HepG2 (cell line): ENCODE measurements around the gene LDHAL6B. TPM values are rescaled to one million over a fixed set of nuclear protein-coding genes. Genes with fewer than 3 reads are reported as not detected.

Experiments
- ATAC-seq: fragments of 200-7000 bp; cut with Tn5 transposase; 3 replicates; pipeline ENCODE4 v1.9.1; 2020; ENCODE audit warnings: mild to moderate bottlenecking, moderate library complexity
- BruUV-seq: library from RNA; stranded (reverse); fragments of 400-500 nt; replicated peaks from 2 replicates; lab custom pipeline; 2021; lab: Mats Ljungman, UMichigan
- CTCF ChIA-PET: fragments of 300-600 bp; formaldehyde crosslinking; extraction: SDS; loops from one replicate; lab custom pipeline; 2021; ENCODE audit warnings: low total read pairs, inconsistent platforms, low intra/inter-chr PET ratio; lab: Yijun Ruan, JAX
- POLR2A ChIA-PET: fragments of 350-600 bp; sonication (Branson Sonifier 250); formaldehyde crosslinking; loops from one replicate; lab custom pipeline; 2020; ENCODE audit warnings: antibody characterized with exemption, inconsistent platforms; lab: Yijun Ruan, JAX
- DNase-seq: peaks from one replicate; pipeline ENCODE4 v3.0.0-alpha.2; 2015; ENCODE audit warnings: low spot score
- FAIRE-seq: peaks from 3 replicates; lab custom pipeline; 2011; peaks lifted over from hg19 to GRCh38; lab: Jason Lieb, UNC
- H2AFZ ChIP-seq: one replicate; pipeline ENCODE4 v1.6.1; 2011; ENCODE audit warnings: low read length, inconsistent platforms
- H3K27ac ChIP-seq: fragments of 300-600 bp; 3 replicates; pipeline ENCODE4 v1.8.0; 2011; ENCODE audit warnings: mixed run types, mild to moderate bottlenecking, mixed read lengths, low read length, inconsistent platforms; ENCODE audit not compliant: insufficient read depth; ENCODE audit errors: extremely low read length
- H3K27me3 ChIP-seq, 2 experiments: fragments of 200-600 bp in 1 of 2; 2 replicates in 1 of 2; 3 replicates in 1 of 2; pipeline versions ENCODE4 v1.6.0 to v1.8.0; 2011; ENCODE audit warnings: low read length in 2 of 2, mild to moderate bottlenecking in 2 of 2, moderate library complexity in 2 of 2, inconsistent platforms in 1 of 2; ENCODE audit not compliant: insufficient read depth in 2 of 2, control insufficient read depth in 1 of 2
- H3K36me3 ChIP-seq, 2 experiments: fragments of 200-600 bp in 1 of 2; replicated peaks in 1 of 2; 2 replicates in 1 of 2; 3 replicates in 1 of 2; pipeline versions ENCODE4 v1.5.1 to v1.8.0; 2011; ENCODE audit warnings: low read length in 2 of 2, inconsistent platforms in 1 of 2; ENCODE audit not compliant: insufficient read depth in 2 of 2, control insufficient read depth in 1 of 2
- H3K4me1 ChIP-seq: 2 replicates; pipeline ENCODE4 v1.5.1; 2012; ENCODE audit warnings: low read length, inconsistent platforms; ENCODE audit not compliant: insufficient read depth
- H3K4me2 ChIP-seq: 2 replicates; pipeline ENCODE4 v1.6.0; 2011; ENCODE audit warnings: low read depth, low read length, inconsistent platforms
- H3K4me3 ChIP-seq, 3 experiments: fragments of 200-600 bp in 1 of 3; sonication (generic), shearing (Covaris generic) in 1 of 3; replicated peaks in 1 of 3; 2 replicates each; pipeline ENCODE4 v1.5.1; 2011 to 2016; ENCODE audit warnings: low read length in 3 of 3, inconsistent platforms in 2 of 3, low read depth in 2 of 3, mild to moderate bottlenecking in 2 of 3, control low read depth in 1 of 3, mixed read lengths in 1 of 3; ENCODE audit not compliant: insufficient read depth in 1 of 3
- H3K79me2 ChIP-seq: one replicate; pipeline ENCODE4 v1.6.1; 2011; ENCODE audit warnings: low read length, inconsistent platforms; ENCODE audit not compliant: insufficient read depth
- H3K9ac ChIP-seq: 2 replicates; pipeline ENCODE4 v1.6.0; 2011; ENCODE audit warnings: mild to moderate bottlenecking, low read depth, low read length, inconsistent platforms; ENCODE audit not compliant: insufficient read depth
- H3K9me3 ChIP-seq: 2 replicates; pipeline ENCODE4 v1.5.1; 2012; ENCODE audit warnings: mild to moderate bottlenecking, low read length
- H4K20me1 ChIP-seq: 2 replicates; pipeline ENCODE4 v1.6.0; 2011; ENCODE audit warnings: inconsistent platforms, mild to moderate bottlenecking, low read length, moderate library complexity; ENCODE audit not compliant: insufficient read depth
- FOXM1 ChIP-seq: sonication (generic); formaldehyde crosslinking; IDR thresholded peaks from 2 replicates; pipeline ENCODE4 v1.5.0; 2020; ENCODE audit warnings: missing genetic modification reagents
- HNRNPL ChIP-seq: fragments of 200-400 bp; formaldehyde crosslinking; IDR thresholded peaks from 2 replicates; pipeline ENCODE4 v1.6.1; 2017; ENCODE audit warnings: mild to moderate bottlenecking, low read depth, low read length
- MAFF ChIP-seq: IDR thresholded peaks from 2 replicates; pipeline ENCODE4 v1.6.1; 2011; ENCODE audit warnings: low read depth, low read length, improper control_type of control experiment
- MAFK ChIP-seq, 2 experiments: IDR thresholded peaks in 1 of 2; conservative IDR thresholded peaks in 1 of 2; 2 replicates each; pipeline ENCODE4 v1.6.1; 2011; ENCODE audit warnings: improper control_type of control experiment in 2 of 2, low read length in 2 of 2
- MEF2D ChIP-seq: sonication (generic); formaldehyde crosslinking; IDR thresholded peaks from 2 replicates; pipeline ENCODE4 v1.5.1; 2020; ENCODE audit warnings: mild to moderate bottlenecking, missing genetic modification reagents
- PBX2 ChIP-seq: IDR thresholded peaks from 2 replicates; pipeline ENCODE4 v1.6.1; 2016; ENCODE audit warnings: control low read depth
- ZNF441 ChIP-seq: sonication (generic); formaldehyde crosslinking; IDR thresholded peaks from 2 replicates; pipeline ENCODE4 v1.7.0; 2021; ENCODE audit warnings: missing genetic modification reagents, borderline replicate concordance
- ZNF7 ChIP-seq: IDR thresholded peaks from 2 replicates; pipeline ENCODE4 v1.6.1; 2016; ENCODE audit warnings: missing biosample characterization, missing genetic modification reagents
- ZNF788 ChIP-seq: sonication (generic); formaldehyde crosslinking; IDR thresholded peaks from 2 replicates; pipeline ENCODE4 v1.5.0; 2020; ENCODE audit warnings: mild to moderate bottlenecking, missing genetic modification reagents, borderline replicate concordance
- WGBS: methylation state at CpG from one replicate; pipeline ENCODE4 v1.1.6; 2017; ENCODE audit warnings: low lambda C conversion rate; 5-methylcytosine and 5-hydroxymethylcytosine counted together
- in situ Hi-C: cut with HindIII; loops from 2 replicates; pipeline ENCODE4 v1.10.0; 2017; ENCODE audit warnings: low pct_unique_long_range_greater_than_20kb; ENCODE audit not compliant: extremely low pct_ligation_motif_present
- intact Hi-C: fragments of 100-400 bp; cut with micrococcal nuclease; formaldehyde crosslinking; loops from one replicate; pipeline ENCODE4 v1.10.0; 2022; ENCODE audit not compliant: unreplicated experiment
- polyA plus RNA-seq, 8 experiments: library from polyadenylated mRNA; depleted of rRNA in 3 of 8; stranded (reverse) in 7 of 8; unstranded in 1 of 8; fragments of >200 nt; fragmentation: Illumina TruSeq in 4 of 8; extraction: Trizol in 4 of 8; gene quantifications; 2 replicates each; pipeline versions ENCODE4 v1.2.1 to v1.2.3, GENCODE V29; 2011 to 2016; ENCODE audit warnings: low read depth in 4 of 8, missing spikeins in 1 of 8, mixed read lengths in 1 of 8; ENCODE audit not compliant: insufficient read depth in 1 of 8
- total RNA-seq, 5 experiments: library from RNA; depleted of rRNA; stranded (reverse); fragments of >200 nt; fragmentation: Illumina TruSeq; extraction: Trizol; gene quantifications; 2 replicates each; pipeline ENCODE4 v1.2.3, GENCODE V29; 2016; ENCODE audit warnings: low read depth in 1 of 5
- TF ChIP-seq, protein P1 (sequence below): fragments of 450-650 bp; IDR thresholded peaks from 2 replicates; pipeline ENCODE4 v1.6.1; 2017
- TF ChIP-seq, protein P2 (sequence below): sonication (generic); formaldehyde crosslinking; conservative IDR thresholded peaks from 2 replicates; pipeline ENCODE4 v1.8.1; 2023; ENCODE audit warnings: missing genetic modification reagents

LDHAL6B gene
- total and polyA plus RNA-seq, 2 of the 13 experiments (the other 11 are each of a cell fraction or from before 2014, with no cell fraction given): not detected

GRCh38 chr15:59203657-59204056 is 3.0 kb upstream of the LDHAL6B start:
- Histone ChIP-seq H3K79me2 (no peaks in the 10 kb centered on the region), H3K27ac (no peak overlapping the region), H3K9ac (no peak overlapping the region), H4K20me1 (no peaks in the 10 kb centered on the region), H3K4me1 (no peaks in the 10 kb centered on the region), H3K27me3 (no peaks in the 10 kb centered on the region), H2AFZ (no peak overlapping the region), H3K4me3 (no peak overlapping the region), H3K4me2 (no peak overlapping the region), H3K9me3 (no peaks in the 10 kb centered on the region), H3K36me3 (peaks cover 15 to 56% of the 10 kb centered on the region in 2 experiments)
- no TSS peak for BruUV-seq
- WGBS: over 99% methylated on average over 3 of the region's 3 CpGs
- TF ChIP-seq ZNF788 (CRISPR knock-in tag): no peak
- no peak for TF ChIP-seq MEF2D (CRISPR knock-in tag)
- peak; percentile 12 to 18; a peak in 1 of 4 replicates for TF ChIP-seq MAFK (conservative IDR thresholded peaks at IDR 0.05 in 1 of 2, IDR thresholded peaks at IDR 0.05 in 1 of 2; ENCODE audit: low read length in 2 of 2)
- TF ChIP-seq MAFF: 0 out of 2 replicates have a peak, but pooled peaks have one; percentile 7
- ChIA-PET POLR2A (no interaction called here), CTCF (no interaction called here)
- in situ Hi-C loops (no loop called here), intact Hi-C loops (no loop called here)
- ATAC-seq (no peak), FAIRE-seq (no peak), DNase-seq (no peak)

DNA sequence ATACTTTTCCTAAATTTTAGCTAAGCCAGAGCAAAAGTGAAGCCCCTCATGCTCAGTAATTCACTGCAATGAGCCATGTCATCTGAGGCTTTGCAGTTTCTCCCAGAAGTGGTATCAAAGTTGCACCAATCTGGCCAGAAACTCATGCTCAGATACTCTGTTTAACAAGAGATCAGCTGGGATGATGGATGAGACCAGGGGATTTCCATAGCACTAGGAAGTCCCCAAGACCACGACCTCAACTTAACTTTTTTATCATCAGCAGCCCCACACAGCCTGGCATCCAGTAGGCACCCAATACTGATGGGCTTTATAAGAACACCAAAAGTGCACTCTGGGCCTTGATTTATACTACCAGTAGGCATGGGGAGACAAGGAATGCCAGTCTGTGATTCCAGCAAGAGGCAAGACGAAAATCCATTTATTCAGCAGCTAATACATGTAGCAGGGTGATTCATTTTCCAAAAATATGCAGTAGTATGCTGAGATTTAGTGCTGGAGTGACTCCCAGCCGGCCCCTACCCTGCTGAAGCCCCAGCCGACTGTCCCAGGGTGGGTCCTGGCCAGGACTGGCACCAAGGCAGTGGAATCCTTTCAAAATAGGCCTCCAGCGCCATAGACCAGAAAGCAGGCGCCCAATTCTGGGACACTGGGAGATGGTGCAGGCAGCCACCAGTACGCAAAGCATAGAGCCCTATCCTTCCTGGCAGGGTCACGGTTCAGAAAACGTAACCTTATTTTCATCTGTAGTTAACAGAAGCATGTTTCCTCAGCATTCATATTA is 612 bp upstream of the LDHAL6B start:
- H3K27ac ChIP-seq: no peak overlapping the region
- H3K4me2 ChIP-seq: no peak overlapping the region
- ATAC-seq: no peak
- TF ChIP-seq FOXM1 (CRISPR knock-in tag): no peak
- TF ChIP-seq, protein P1, sequence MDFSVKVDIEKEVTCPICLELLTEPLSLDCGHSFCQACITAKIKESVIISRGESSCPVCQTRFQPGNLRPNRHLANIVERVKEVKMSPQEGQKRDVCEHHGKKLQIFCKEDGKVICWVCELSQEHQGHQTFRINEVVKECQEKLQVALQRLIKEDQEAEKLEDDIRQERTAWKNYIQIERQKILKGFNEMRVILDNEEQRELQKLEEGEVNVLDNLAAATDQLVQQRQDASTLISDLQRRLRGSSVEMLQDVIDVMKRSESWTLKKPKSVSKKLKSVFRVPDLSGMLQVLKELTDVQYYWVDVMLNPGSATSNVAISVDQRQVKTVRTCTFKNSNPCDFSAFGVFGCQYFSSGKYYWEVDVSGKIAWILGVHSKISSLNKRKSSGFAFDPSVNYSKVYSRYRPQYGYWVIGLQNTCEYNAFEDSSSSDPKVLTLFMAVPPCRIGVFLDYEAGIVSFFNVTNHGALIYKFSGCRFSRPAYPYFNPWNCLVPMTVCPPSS: no peak
- no peak for TF ChIP-seq ZNF7
- TF ChIP-seq ZNF441 (CRISPR knock-in tag): no peak
- TF ChIP-seq HNRNPL: no peak
- TF ChIP-seq, protein P2, sequence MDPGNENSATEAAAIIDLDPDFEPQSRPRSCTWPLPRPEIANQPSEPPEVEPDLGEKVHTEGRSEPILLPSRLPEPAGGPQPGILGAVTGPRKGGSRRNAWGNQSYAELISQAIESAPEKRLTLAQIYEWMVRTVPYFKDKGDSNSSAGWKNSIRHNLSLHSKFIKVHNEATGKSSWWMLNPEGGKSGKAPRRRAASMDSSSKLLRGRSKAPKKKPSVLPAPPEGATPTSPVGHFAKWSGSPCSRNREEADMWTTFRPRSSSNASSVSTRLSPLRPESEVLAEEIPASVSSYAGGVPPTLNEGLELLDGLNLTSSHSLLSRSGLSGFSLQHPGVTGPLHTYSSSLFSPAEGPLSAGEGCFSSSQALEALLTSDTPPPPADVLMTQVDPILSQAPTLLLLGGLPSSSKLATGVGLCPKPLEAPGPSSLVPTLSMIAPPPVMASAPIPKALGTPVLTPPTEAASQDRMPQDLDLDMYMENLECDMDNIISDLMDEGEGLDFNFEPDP: no peak
- TF ChIP-seq PBX2 (CRISPR knock-in tag): no peak
- TF ChIP-seq, all 625 proteins: peak for 0
- 81% methylated on average over 5 of the region's 9 CpGs for WGBS
- intact Hi-C loops: no loop called here
- no TSS peak for BruUV-seq
- Histone ChIP-seq H3K4me3 (no peak overlapping the region), H3K36me3 (peaks cover 16 to 57% of the 10 kb centered on the region in 2 experiments), H3K79me2 (no peaks in the 10 kb centered on the region), H3K9me3 (no peaks in the 10 kb centered on the region), H3K9ac (no peak overlapping the region), H3K27me3 (no peaks in the 10 kb centered on the region), H4K20me1 (no peaks in the 10 kb centered on the region), H2AFZ (no peak overlapping the region), H3K4me1 (no peaks in the 10 kb centered on the region)
- CTCF ChIA-PET: no interaction called here
- in situ Hi-C loops: no loop called here
- FAIRE-seq (no peak), DNase-seq (no peak)
- POLR2A ChIA-PET: no interaction called here
